Nephron (organoid): ENCODE data around the gene PGC.

Experiments used
- H3K27ac Mint-ChIP-seq, 3 experiments: 2 replicates each; pipeline ENCODE4 v1.8.0; 2020; ENCODE audit warnings: mixed read lengths in 3 of 3, mild to moderate bottlenecking in 2 of 3, moderate library complexity in 1 of 3
- H3K27me3 Mint-ChIP-seq: 2 replicates; pipeline ENCODE4 v1.8.0; 2021; ENCODE audit warnings: low read depth, mild to moderate bottlenecking, moderate library complexity, mixed read lengths
- H3K36me3 Mint-ChIP-seq: 2 replicates; pipeline ENCODE4 v1.8.0; 2020; ENCODE audit warnings: low read depth, mixed read lengths
- H3K4me1 Mint-ChIP-seq: 2 replicates; pipeline ENCODE4 v1.8.0; 2020; ENCODE audit warnings: mixed read lengths
- H3K4me3 Mint-ChIP-seq, 3 experiments: 2 replicates each; pipeline ENCODE4 v1.8.0; 2020; ENCODE audit warnings: mild to moderate bottlenecking in 3 of 3, mixed read lengths in 3 of 3, moderate library complexity in 2 of 3
- H3K9me3 Mint-ChIP-seq: 2 replicates; pipeline ENCODE4 v1.8.0; 2020; ENCODE audit warnings: mixed read lengths
- CTCF ChIP-seq, 3 experiments: fragments of 200-600 bp; sonication (generic); IDR thresholded peaks; one replicate each; pipeline ENCODE4 v1.5.0; 2021; ENCODE audit warnings: antibody characterized with exemption in 3 of 3; ENCODE audit not compliant: unreplicated experiment in 3 of 3

Gene PGC

GRCh38 chr6:41726876-41727275 is 20.3 kb downstream of the PGC start:
- peaks cover 7% of the 10 kb centered on the region for H3K4me1 Mint-ChIP-seq
- no peak overlapping the region for H3K27ac Mint-ChIP-seq
- peak overlapping the region in 1 of 3 experiments; percentile 42 for H3K4me3 Mint-ChIP-seq
- peaks cover 14% of the 10 kb centered on the region for H3K27me3 Mint-ChIP-seq
- H3K36me3 Mint-ChIP-seq, result no peaks in the 10 kb centered on the region
- TF ChIP-seq CTCF (IDR thresholded peaks at IDR 0.05; ENCODE audit: unreplicated experiment in 3 of 3), result no peak
- H3K9me3 Mint-ChIP-seq, result no peaks in the 10 kb centered on the region

DNA sequence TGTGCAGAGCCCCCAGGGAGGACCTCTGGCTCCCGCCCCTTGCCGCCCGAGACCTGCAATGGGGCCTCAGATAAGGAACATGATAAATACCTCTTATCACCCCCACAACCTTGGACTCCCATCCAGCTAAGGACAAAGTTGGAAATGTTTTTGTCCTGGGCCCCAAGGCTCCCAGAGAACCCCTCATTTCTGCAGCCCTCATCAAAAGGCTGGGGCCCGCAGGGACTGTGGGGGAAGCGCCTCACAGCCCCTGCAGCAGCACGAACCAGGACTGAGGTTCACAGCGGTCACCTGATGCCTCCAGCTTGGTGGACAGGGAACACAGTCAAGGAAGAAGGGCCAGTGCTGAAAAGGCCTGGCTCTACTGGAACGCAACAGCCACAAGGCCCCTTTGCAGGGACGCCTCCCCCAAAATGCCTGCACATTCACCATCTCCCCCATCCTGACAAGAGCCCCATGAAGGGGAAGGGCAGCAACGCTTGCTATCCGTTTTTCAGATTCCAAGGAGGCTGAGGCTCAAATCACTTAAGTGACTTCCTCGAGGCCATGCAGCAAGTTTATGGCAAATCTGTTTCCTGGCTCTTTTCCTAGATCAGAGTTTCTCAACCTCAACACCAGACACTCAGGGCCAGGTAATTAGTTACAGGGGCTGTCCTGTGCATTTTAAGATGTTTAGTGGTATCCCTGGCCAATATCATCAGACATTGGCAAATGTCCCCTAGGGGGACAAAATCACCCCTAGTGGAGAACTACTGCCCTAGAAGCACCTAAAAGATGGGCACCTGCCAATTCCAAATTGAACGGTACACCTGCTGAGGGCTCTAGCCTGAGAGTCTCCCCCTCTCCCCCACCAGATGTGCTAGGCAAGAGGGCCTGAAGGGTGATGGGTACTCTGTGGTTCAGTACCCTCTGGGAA is 22.4 kb downstream of the PGC start:
- no peaks in the 10 kb centered on the region for H3K36me3 Mint-ChIP-seq
- H3K4me1 Mint-ChIP-seq, result peaks cover 7% of the 10 kb centered on the region
- no peak overlapping the region for H3K4me3 Mint-ChIP-seq
- TF ChIP-seq CTCF (IDR thresholded peaks at IDR 0.05; ENCODE audit: unreplicated experiment in 3 of 3), result no peak
- no peaks in the 10 kb centered on the region for H3K9me3 Mint-ChIP-seq
- H3K27me3 Mint-ChIP-seq, result peaks cover 7% of the 10 kb centered on the region
- H3K27ac Mint-ChIP-seq, result no peak overlapping the region

DNA sequence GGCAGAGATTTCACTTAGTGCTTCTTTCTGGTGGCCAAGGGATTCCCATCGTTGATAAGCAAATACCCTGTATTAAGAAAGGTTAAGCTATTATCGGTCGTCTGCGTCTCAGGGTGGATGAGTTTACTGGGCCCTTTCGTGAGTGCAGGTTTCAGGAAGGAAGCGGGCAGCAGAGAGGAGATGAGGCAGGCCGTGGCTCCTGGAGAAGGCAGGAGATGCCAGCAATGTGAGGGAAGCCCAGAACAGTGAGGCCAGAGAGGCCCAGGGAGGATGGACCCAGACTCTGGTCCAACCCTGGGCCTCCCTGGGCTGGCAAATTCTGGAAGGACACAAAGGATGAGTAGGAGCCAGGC is 23.0 kb downstream of the PGC start:
- H3K9me3 Mint-ChIP-seq, result no peaks in the 10 kb centered on the region
- no peaks in the 10 kb centered on the region for H3K36me3 Mint-ChIP-seq
- no peak for TF ChIP-seq CTCF (IDR thresholded peaks at IDR 0.05; ENCODE audit: unreplicated experiment in 3 of 3)
- H3K27ac Mint-ChIP-seq, result peak overlapping the region in 1 of 3 experiments; percentile 22
- no peak overlapping the region for H3K4me3 Mint-ChIP-seq
- H3K27me3 Mint-ChIP-seq, result peaks cover 7% of the 10 kb centered on the region
- peaks cover 7% of the 10 kb centered on the region for H3K4me1 Mint-ChIP-seq

DNA sequence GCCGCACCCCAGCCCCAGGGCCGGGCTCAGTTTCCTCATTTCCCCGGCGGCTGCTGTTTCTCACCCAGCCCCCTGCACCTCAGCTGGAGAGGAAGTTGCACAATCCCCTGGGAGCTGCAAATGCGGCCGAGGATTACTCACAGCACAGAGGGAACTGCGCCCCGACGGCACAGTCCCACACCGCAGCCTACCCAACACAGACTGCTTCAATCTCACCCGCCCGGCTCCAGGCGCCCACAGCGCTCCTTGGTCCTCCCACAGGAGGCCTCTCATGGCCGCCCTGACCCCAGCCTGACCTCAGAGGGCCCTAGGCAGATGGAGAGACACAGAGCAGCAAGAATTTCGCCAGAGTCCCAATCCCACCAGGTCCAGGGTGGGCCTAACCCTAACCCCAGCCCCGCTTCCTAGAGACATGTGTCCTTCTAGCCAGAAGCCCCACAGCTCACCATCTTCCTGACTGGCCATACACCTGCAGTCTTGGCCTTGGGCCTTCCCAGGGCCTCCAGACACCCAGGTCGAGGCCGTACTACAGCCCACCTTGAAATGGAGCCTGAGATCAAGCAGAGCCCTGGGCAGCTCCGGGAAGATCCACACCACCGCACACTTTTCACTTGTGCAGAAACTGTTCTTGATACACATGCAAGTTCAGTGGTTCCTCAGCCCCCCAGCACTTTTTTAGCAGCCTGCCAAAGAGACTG is 23.5 kb downstream of the PGC start:
- H3K4me1 Mint-ChIP-seq, result peaks cover 7% of the 10 kb centered on the region
- no peak overlapping the region for H3K4me3 Mint-ChIP-seq
- no peaks in the 10 kb centered on the region for H3K36me3 Mint-ChIP-seq
- peaks cover 7% of the 10 kb centered on the region for H3K27me3 Mint-ChIP-seq
- no peak for TF ChIP-seq CTCF (IDR thresholded peaks at IDR 0.05; ENCODE audit: unreplicated experiment in 3 of 3)
- H3K9me3 Mint-ChIP-seq, result no peaks in the 10 kb centered on the region
- H3K27ac Mint-ChIP-seq, result peak overlapping the region in 1 of 3 experiments; percentile 22

GRCh38 chr6:41722969-41723529 is 24.1 kb downstream of the PGC start:
- H3K27me3 Mint-ChIP-seq, result peaks cover 7% of the 10 kb centered on the region
- H3K4me1 Mint-ChIP-seq, result peaks cover 7% of the 10 kb centered on the region
- no peaks in the 10 kb centered on the region for H3K36me3 Mint-ChIP-seq
- no peak for TF ChIP-seq CTCF (IDR thresholded peaks at IDR 0.05; ENCODE audit: unreplicated experiment in 3 of 3)
- H3K27ac Mint-ChIP-seq, result no peak overlapping the region
- no peaks in the 10 kb centered on the region for H3K9me3 Mint-ChIP-seq
- no peak overlapping the region for H3K4me3 Mint-ChIP-seq
